CD14-positive monocyte (primary cell): Measurements from ENCODE around the gene POGZ. TPM values are rescaled to one million over a fixed set of nuclear protein-coding genes. Genes with fewer than 3 reads are reported as not detected.

Source experiments
- DNase-seq, 3 donors: peaks; one replicate each; pipeline ENCODE4 v3.0.0-alpha.2; 2011 to 2022
- H2AFZ ChIP-seq: 2 replicates; pipeline ENCODE4 v1.6.0; 2012; ENCODE audit warnings: mild to moderate bottlenecking, low read depth, low read length, inconsistent platforms; ENCODE audit not compliant: insufficient read depth, poor library complexity, severe bottlenecking
- H3K27ac ChIP-seq, 2 donors: 1 replicate in 1 of 2; 2 replicates in 1 of 2; pipeline ENCODE4 v1.5.1; 2012 to 2013; ENCODE audit warnings: low read length in 2 of 2, control low read depth in 1 of 2, inconsistent platforms in 1 of 2, low read depth in 1 of 2, mild to moderate bottlenecking in 1 of 2
- H3K27me3 ChIP-seq, 2 donors: one replicate each; pipeline versions ENCODE4 v1.6.0 to v1.6.1; 2011 to 2013; ENCODE audit warnings: low read length in 2 of 2; ENCODE audit not compliant: control insufficient read depth in 2 of 2, insufficient read depth in 2 of 2
- H3K36me3 ChIP-seq, 2 donors: replicated peaks in 1 of 2; 1 replicate in 1 of 2; 2 replicates in 1 of 2; pipeline versions ENCODE4 v1.5.1 to v1.6.1; 2012 to 2013; ENCODE audit warnings: low read length in 2 of 2, control low read depth in 1 of 2, inconsistent platforms in 1 of 2, mild to moderate bottlenecking in 1 of 2; ENCODE audit not compliant: insufficient read depth in 2 of 2, control insufficient read depth in 1 of 2
- H3K4me1 ChIP-seq, 2 donors: 1 replicate in 1 of 2; 2 replicates in 1 of 2; pipeline versions ENCODE4 v1.5.1 to v1.6.1; 2012 to 2013; ENCODE audit warnings: low read length in 2 of 2, control low read depth in 1 of 2, inconsistent platforms in 1 of 2, mild to moderate bottlenecking in 1 of 2, moderate library complexity in 1 of 2; ENCODE audit not compliant: insufficient read depth in 2 of 2, control insufficient read depth in 1 of 2
- H3K4me2 ChIP-seq: replicated peaks from 2 replicates; pipeline ENCODE3; 2012; ENCODE audit warnings: low read length, moderate library complexity, mild to moderate bottlenecking; ENCODE audit not compliant: poor library complexity, severe bottlenecking; ENCODE audit errors: extremely low read depth
- H3K4me3 ChIP-seq, 3 experiments: fragments of 200-600 bp in 1 of 3; sonication (generic) in 1 of 3; replicated peaks in 1 of 3; 1 replicate in 2 of 3; 2 replicates in 1 of 3; pipeline ENCODE4 v1.5.1; 2011 to 2013; ENCODE audit warnings: low read length in 3 of 3, mild to moderate bottlenecking in 3 of 3, control low read depth in 2 of 3, low read depth in 2 of 3, inconsistent platforms in 1 of 3, moderate library complexity in 1 of 3
- H3K79me2 ChIP-seq: 2 replicates; pipeline ENCODE4 v1.6.0; 2012; ENCODE audit warnings: mild to moderate bottlenecking, control low read depth, inconsistent platforms, low read length, moderate library complexity; ENCODE audit not compliant: insufficient read depth
- H3K9ac ChIP-seq: 2 replicates; pipeline ENCODE4 v1.6.0; 2017; ENCODE audit warnings: low read length, mild to moderate bottlenecking; ENCODE audit not compliant: insufficient read depth, poor library complexity, severe bottlenecking
- H3K9me3 ChIP-seq, 2 donors: replicated peaks in 1 of 2; 1 replicate in 1 of 2; 2 replicates in 1 of 2; pipeline versions ENCODE4 v1.5.1 to v1.6.1; 2012 to 2013; ENCODE audit warnings: low read length in 2 of 2, control low read depth in 1 of 2; ENCODE audit not compliant: control insufficient read depth in 1 of 2, insufficient read depth in 1 of 2
- H4K20me1 ChIP-seq: 2 replicates; pipeline ENCODE4 v1.6.0; 2012; ENCODE audit warnings: mild to moderate bottlenecking, low read length, control low read depth, moderate library complexity; ENCODE audit not compliant: insufficient read depth
- H3K27ac Mint-ChIP-seq, 7 donors: one replicate each; pipeline ENCODE4 v1.8.0; 2020; ENCODE audit warnings: mild to moderate bottlenecking in 7 of 7, mixed read lengths in 7 of 7, moderate library complexity in 6 of 7, inconsistent platforms in 2 of 7
- H3K27me3 Mint-ChIP-seq, 3 donors: one replicate each; pipeline ENCODE4 v1.8.0; 2021 to 2022; ENCODE audit warnings: low read depth in 3 of 3, mild to moderate bottlenecking in 3 of 3, mixed read lengths in 3 of 3, moderate library complexity in 3 of 3, inconsistent platforms in 1 of 3
- H3K36me3 Mint-ChIP-seq, 2 donors: one replicate each; pipeline ENCODE4 v1.8.0; 2020; ENCODE audit warnings: mixed read lengths in 2 of 2, inconsistent platforms in 1 of 2, mild to moderate bottlenecking in 1 of 2
- H3K4me1 Mint-ChIP-seq: one replicate; pipeline ENCODE4 v1.8.0; 2020; ENCODE audit warnings: mild to moderate bottlenecking, mixed read lengths
- H3K4me3 Mint-ChIP-seq, 2 donors: one replicate each; pipeline ENCODE4 v1.8.0; 2020; ENCODE audit warnings: mild to moderate bottlenecking in 2 of 2, mixed read lengths in 2 of 2, moderate library complexity in 1 of 2
- H3K9me3 Mint-ChIP-seq, 7 donors: one replicate each; pipeline ENCODE4 v1.8.0; 2020 to 2022; ENCODE audit warnings: mixed read lengths in 7 of 7, mild to moderate bottlenecking in 6 of 7, moderate library complexity in 6 of 7, inconsistent platforms in 2 of 7
- WGBS: methylation state at CpG from one replicate; pipeline ENCODE4 v1.1.5; 2013; ENCODE audit warnings: missing lambda C conversion rate; ENCODE audit not compliant: insufficient coverage; 5-methylcytosine and 5-hydroxymethylcytosine counted together
- intact Hi-C, 2 donors: fragments of 100-400 bp; cut with micrococcal nuclease; formaldehyde crosslinking; loops; one replicate each; pipeline versions ENCODE4 v1.15.0 to v1.15.1; 2023
- polyA plus RNA-seq, 3 donors: library from polyadenylated mRNA; depleted of rRNA in 1 of 3; unstranded in 2 of 3; stranded (reverse) in 1 of 3; fragments of 300-500 nt in 2 of 3; fragments of >200 nt in 1 of 3; fragmentation: Illumina TruSeq in 2 of 3; gene quantifications; 1 replicate in 2 of 3; 2 replicates in 1 of 3; pipeline ENCODE4 v1.2.3, GENCODE V29; 2012 to 2021
- TF ChIP-seq, protein P1 (sequence below): fragments of 200-600 bp; IDR thresholded peaks from one replicate; pipeline ENCODE4 v1.8.0; 2022; ENCODE audit warnings: antibody characterized with exemption, mild to moderate bottlenecking

POGZ gene
- polyA plus RNA-seq, 3 donors, result 0.75 to 41.7 (median 1.8) TPM

DNA sequence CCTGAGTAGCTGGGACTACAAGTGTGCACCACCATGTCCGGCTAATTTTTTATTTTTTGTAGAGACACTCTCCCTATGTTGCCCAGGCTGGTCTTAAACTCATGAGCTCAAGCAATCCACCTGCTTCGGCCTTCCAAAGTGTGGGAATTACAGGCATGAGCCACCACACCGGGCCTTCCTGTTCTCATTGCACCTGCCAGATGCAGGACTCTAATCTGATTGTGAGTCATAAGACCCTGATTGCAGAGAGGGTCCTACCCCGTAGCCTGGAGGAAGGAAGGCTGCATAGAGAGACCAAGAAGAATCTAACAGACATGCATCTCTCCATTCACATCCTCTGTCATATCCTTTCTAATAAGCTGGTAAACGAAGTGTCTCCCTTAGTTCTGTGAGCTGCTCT, 32.3 kb upstream of the POGZ start:
- DNase-seq, result no peak
- Histone ChIP-seq H3K4me2 (no peak overlapping the region), H3K36me3 (no peaks in the 10 kb centered on the region), H3K9me3 (no peaks in the 10 kb centered on the region), H3K27ac (no peak overlapping the region), H2AFZ (no peak overlapping the region), H3K4me3 (no peak overlapping the region), H4K20me1 (no peaks in the 10 kb centered on the region), H3K27me3 (no peaks in the 10 kb centered on the region), H3K9ac (no peak overlapping the region), H3K79me2 (no peaks in the 10 kb centered on the region), H3K4me1 (no peaks in the 10 kb centered on the region)
- intact Hi-C loops, result no loop called here
- H3K27ac Mint-ChIP-seq, result no peak overlapping the region
- no peaks in the 10 kb centered on the region for H3K36me3 Mint-ChIP-seq
- H3K4me3 Mint-ChIP-seq, result no peak overlapping the region
- no peaks in the 10 kb centered on the region for H3K9me3 Mint-ChIP-seq
- 91% methylated on average over 4 of the region's 5 CpGs for WGBS
- peaks cover 4 to 15% (median 8%) of the 10 kb centered on the region in 3 donors for H3K27me3 Mint-ChIP-seq
- TF ChIP-seq, protein P1, sequence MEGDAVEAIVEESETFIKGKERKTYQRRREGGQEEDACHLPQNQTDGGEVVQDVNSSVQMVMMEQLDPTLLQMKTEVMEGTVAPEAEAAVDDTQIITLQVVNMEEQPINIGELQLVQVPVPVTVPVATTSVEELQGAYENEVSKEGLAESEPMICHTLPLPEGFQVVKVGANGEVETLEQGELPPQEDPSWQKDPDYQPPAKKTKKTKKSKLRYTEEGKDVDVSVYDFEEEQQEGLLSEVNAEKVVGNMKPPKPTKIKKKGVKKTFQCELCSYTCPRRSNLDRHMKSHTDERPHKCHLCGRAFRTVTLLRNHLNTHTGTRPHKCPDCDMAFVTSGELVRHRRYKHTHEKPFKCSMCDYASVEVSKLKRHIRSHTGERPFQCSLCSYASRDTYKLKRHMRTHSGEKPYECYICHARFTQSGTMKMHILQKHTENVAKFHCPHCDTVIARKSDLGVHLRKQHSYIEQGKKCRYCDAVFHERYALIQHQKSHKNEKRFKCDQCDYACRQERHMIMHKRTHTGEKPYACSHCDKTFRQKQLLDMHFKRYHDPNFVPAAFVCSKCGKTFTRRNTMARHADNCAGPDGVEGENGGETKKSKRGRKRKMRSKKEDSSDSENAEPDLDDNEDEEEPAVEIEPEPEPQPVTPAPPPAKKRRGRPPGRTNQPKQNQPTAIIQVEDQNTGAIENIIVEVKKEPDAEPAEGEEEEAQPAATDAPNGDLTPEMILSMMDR, result no peak
- no peaks in the 10 kb centered on the region for H3K4me1 Mint-ChIP-seq

DNA sequence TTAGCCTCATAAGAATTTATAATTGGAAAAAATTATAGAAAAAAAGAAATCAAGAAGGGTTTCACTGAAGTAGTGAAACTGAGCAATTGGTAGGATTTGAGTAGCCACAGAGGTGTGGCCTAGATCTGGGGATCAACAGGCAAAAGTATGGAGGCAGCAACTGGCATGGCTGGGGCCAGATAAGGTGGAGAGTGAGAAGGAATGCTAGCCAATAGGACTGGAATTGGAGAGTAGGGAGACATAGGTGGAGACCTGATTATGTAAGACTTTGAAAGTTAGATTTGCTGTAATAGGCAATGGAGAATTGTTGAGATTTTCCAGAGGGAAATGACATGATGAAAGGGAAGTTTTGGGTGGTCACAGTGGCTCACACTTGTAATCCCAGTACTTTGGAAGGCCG, 27.3 kb upstream of the POGZ start:
- no peak overlapping the region for H3K27ac ChIP-seq
- no peaks in the 10 kb centered on the region for H3K36me3 ChIP-seq
- H3K9me3 ChIP-seq, result peaks cover 4 to 8% of the 10 kb centered on the region in 2 donors
- TF ChIP-seq, protein P1, result no peak
- Mint-ChIP-seq H3K4me1 (no peaks in the 10 kb centered on the region), H3K36me3 (no peaks in the 10 kb centered on the region), H3K9me3 (peaks cover 0 to 12% (median 10%) of the 10 kb centered on the region in 7 donors), H3K27me3 (peaks cover 6 to 9% (median 8%) of the 10 kb centered on the region in 3 donors), H3K4me3 (no peak overlapping the region), H3K27ac (no peak overlapping the region)
- H3K4me3 ChIP-seq, result no peak overlapping the region
- H3K4me1 ChIP-seq, result no peaks in the 10 kb centered on the region
- no peaks in the 10 kb centered on the region for H3K27me3 ChIP-seq
- no peak overlapping the region for H3K4me2 ChIP-seq
- 100% methylated on average over 1 of the region's 1 CpG for WGBS
- intact Hi-C loops, result no loop called here
- no peaks in the 10 kb centered on the region for H4K20me1 ChIP-seq
- no peak overlapping the region for H2AFZ ChIP-seq
- H3K79me2 ChIP-seq, result no peaks in the 10 kb centered on the region
- no peak overlapping the region for H3K9ac ChIP-seq
- DNase-seq, result no peak
